ENCODE data around the gene LRRC10.
"Not testable (repeated sequence)": the region's sequence is repeated elsewhere in the genome, so short reads cannot be mapped to it uniquely, and the experiment has no call there.

LRRC10 gene

DNA sequence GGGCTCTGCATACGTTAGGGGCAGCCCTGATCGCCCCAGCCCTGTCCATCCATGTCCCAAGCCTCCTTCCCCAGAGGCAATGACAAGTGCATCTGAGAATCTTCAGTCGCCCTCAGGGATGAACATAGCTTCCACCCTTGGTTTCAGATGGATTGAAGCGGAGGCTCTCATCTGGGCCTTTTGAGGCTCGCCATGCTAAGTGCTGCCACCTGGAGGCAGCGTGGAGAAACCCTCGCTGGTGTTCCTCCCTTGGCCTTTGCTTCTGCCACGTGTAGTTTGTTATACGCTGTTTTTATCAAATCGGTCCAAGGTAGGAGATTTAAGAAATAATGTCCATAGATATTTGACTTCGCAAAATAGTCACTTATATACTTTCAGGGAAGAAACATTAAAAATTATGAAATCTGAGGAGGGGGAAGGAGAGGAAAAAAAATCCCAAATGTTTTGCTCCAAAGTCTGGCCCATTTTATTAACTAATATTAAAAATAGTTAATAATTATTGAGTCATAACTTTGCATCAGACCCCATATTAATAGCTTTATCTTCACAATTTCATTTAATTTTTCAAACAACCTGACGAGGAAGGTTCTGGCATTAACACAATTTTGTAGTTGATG lies 28.8 kb upstream of the LRRC10 start:
- Mint-ChIP-seq H3K4me3 (no peak overlapping the region), H3K9me3 (no peaks in the 10 kb centered on the region), H3K4me1 (no peaks in the 10 kb centered on the region), H3K27ac (no peak overlapping the region), H3K27me3 (peaks cover 3% of the 10 kb centered on the region), H3K36me3 (no peaks in the 10 kb centered on the region)
- CTCF ChIA-PET, result interaction anchor here (0.5 to 3.8 kb wide), 16 partner anchors 8 to 483 kb away, joined by 3 to 25 read pairs (median 3); no protein-coding TSS in a partner anchor
- DNase-seq, result peak; percentile 70

DNA sequence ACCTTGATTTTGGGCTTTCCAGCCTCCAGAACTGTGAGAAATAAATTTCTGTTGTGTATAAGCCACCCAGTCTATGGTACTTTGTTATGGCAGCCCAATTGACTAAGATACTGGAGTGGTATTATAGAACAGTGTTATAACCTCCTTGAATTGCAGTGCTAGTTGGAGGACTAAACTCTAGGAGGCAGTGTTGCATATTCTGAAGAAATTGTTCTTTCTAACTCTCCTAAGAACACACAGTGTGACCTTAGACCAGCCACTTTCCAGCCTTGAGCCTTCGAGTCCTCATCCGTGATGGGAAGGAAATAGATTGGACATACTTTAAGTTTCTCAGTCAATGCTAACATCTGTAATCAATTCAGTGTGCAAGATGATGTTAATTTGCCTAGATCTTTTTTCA lies 22.4 kb upstream of the LRRC10 start:
- Mint-ChIP-seq H3K9me3 (no peaks in the 10 kb centered on the region), H3K27ac (no peak overlapping the region), H3K4me3 (no peak overlapping the region), H3K4me1 (no peaks in the 10 kb centered on the region), H3K36me3 (no peaks in the 10 kb centered on the region), H3K27me3 (peaks cover 7% of the 10 kb centered on the region)
- CTCF ChIA-PET, result interaction anchor here (0.9 kb wide), 1 partner anchor 129 kb away, joined by 3 read pairs; no protein-coding TSS in a partner anchor
- DNase-seq, result no peak

DNA sequence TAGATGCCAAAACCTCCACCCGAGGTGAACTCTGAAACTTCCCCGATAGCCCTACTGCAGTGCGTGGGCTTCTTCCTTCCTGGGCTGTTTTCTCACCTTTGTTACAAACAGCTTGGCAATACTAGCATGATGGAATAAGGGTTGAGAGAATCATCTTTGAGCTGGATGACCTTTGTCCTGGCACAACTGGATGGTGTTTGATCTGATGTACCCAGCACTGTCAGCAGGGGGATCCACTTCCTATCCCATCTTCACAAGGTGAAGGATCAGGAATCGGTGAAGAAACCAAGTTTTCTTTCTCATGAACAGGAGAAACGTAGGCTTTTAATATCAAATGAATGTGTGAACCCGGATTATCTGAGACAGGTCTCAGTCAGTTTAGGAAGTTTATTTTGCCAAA lies 19.5 kb upstream of the LRRC10 start:
- CTCF ChIA-PET, result no interaction called here

DNA sequence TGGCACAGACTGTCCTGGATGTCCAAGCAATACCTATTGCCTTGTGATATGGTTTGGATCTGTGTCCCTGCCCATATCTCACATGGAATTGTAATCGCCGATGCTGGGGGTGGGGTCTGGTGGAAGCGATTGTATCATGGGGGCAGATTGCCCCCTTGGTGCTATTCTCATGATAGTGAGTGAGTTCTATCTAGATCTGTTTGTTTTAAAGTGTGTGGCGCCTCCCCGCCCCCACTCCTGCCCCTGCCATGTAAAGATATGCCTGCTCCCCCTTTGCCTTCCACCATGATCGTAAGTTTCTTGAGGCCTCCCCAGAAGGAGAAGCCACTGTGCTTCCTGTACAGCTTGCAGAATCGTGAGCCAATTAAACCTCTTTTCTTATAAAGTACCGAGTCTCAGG lies 16.8 kb upstream of the LRRC10 start:
- Mint-ChIP-seq H3K4me3 (no peak overlapping the region), H3K27ac (no peak overlapping the region), H3K27me3 (peaks cover 11% of the 10 kb centered on the region), H3K9me3 (no peaks in the 10 kb centered on the region), H3K4me1 (no peaks in the 10 kb centered on the region), H3K36me3 (no peaks in the 10 kb centered on the region)
- no peak for DNase-seq
- CTCF ChIA-PET, result no interaction called here

More for the DNA sequence above, 19.5 kb upstream of the LRRC10 start:
- Mint-ChIP-seq H3K9me3 (no peaks in the 10 kb centered on the region), H3K4me1 (no peaks in the 10 kb centered on the region), H3K4me3 (no peak overlapping the region), H3K36me3 (no peaks in the 10 kb centered on the region), H3K27ac (no peak overlapping the region), H3K27me3 (peaks cover 10% of the 10 kb centered on the region)
- no peak for DNase-seq

DNA sequence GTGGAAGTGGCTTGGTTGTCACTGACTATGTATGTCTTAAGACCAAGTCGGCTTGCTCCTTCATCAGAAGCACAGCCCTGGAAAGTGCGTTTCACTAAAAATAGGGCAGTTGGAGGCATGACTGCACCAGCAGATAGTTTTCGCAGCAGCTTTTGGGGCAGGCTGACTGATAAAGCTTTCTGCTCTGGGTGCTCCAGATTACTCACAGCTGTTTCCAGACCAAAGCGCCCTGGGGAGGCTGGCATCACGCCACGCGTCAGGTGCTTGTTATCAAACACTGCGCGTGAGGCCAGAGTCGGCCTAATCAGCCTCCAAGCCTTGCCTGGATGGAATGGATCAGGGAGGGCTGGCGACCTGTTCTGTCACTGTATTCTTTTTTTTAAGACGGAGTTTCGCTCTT lies 13.3 kb upstream of the LRRC10 start:
- no peaks in the 10 kb centered on the region for H3K4me1 Mint-ChIP-seq
- no peak overlapping the region for H3K27ac Mint-ChIP-seq
- CTCF ChIA-PET, result no interaction called here

DNA sequence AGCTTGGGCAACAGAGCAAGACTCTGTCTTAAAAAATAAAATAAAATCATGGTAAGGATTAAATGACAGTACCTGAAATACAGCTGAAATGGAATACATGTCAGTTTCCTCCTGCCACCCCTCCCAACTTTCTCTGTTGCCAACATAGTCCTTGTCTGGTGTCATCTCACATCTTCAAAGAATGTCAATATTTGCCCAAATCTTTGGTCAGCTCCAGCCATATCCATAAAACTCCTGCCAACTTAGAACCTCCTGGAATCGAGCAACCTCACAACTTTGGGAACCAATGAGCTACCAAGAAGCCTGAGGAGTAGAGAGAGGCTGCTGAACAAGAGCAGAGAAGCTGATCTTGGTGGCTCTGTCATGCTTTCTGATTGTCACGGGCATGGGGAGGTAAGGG lies 10.8 kb upstream of the LRRC10 start:
- Mint-ChIP-seq H3K4me3 (no peak overlapping the region), H3K9me3 (no peaks in the 10 kb centered on the region), H3K36me3 (no peaks in the 10 kb centered on the region), H3K27me3 (peaks cover 24% of the 10 kb centered on the region), H3K4me1 (no peaks in the 10 kb centered on the region), H3K27ac (no peak overlapping the region)
- CTCF ChIA-PET, result no interaction called here
- DNase-seq, result no peak

More for the DNA sequence above, 13.3 kb upstream of the LRRC10 start:
- H3K9me3 Mint-ChIP-seq, result no peaks in the 10 kb centered on the region
- H3K27me3 Mint-ChIP-seq, result peaks cover 16% of the 10 kb centered on the region
- no peak for DNase-seq
- H3K36me3 Mint-ChIP-seq, result no peaks in the 10 kb centered on the region
- no peak overlapping the region for H3K4me3 Mint-ChIP-seq

DNA sequence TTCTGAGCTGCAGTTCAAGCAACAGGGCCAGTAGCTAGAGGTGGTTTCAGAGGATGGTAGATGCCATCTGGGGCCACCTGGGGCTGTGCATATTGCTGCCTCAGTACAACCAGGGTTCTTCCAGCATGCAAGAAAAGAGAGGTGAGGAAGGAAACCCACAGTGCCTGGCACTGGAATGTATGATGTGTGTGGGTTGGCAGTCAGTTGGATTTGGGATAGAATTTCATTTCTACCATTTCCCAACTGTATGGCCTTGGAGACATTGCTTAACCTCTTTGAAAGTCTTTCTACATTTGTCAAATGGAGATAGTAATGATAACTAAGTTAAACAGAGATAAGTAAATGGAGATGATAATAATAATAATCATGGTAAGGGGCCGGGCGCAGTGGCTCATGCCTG lies 10.2 kb upstream of the LRRC10 start:
- H3K36me3 Mint-ChIP-seq, result no peaks in the 10 kb centered on the region
- H3K27me3 Mint-ChIP-seq, result peaks cover 28% of the 10 kb centered on the region
- H3K4me1 Mint-ChIP-seq, result no peaks in the 10 kb centered on the region
- DNase-seq, result no peak
- no peak overlapping the region for H3K27ac Mint-ChIP-seq
- H3K9me3 Mint-ChIP-seq, result no peaks in the 10 kb centered on the region
- H3K4me3 Mint-ChIP-seq, result no peak overlapping the region
- CTCF ChIA-PET, result no interaction called here

DNA sequence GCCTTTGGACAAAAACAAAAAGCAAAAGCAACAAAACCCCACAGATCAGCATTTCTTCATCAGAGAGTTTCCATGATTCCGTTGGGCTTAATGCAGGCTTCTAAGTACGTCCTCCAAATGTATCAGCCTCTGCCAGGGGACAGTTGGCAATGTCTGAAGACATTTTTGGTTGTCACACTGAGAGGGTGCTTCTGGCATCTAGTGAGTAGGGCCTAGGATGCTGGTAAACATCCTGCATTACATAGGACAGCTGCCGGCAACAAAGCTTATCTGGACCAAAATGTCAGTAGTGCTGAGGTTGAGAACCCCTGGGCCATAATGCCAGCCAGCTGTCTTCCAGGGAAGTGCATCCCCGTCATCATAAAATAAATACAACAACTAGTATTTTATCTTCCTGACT lies 9.4 kb upstream of the LRRC10 start:
- H3K27ac Mint-ChIP-seq, result no peak overlapping the region
- no peak overlapping the region for H3K4me3 Mint-ChIP-seq
- H3K4me1 Mint-ChIP-seq, result no peaks in the 10 kb centered on the region
- H3K36me3 Mint-ChIP-seq, result no peaks in the 10 kb centered on the region
- CTCF ChIA-PET, result no interaction called here
- H3K27me3 Mint-ChIP-seq, result peaks cover 29% of the 10 kb centered on the region
- DNase-seq, result no peak
- no peaks in the 10 kb centered on the region for H3K9me3 Mint-ChIP-seq

DNA sequence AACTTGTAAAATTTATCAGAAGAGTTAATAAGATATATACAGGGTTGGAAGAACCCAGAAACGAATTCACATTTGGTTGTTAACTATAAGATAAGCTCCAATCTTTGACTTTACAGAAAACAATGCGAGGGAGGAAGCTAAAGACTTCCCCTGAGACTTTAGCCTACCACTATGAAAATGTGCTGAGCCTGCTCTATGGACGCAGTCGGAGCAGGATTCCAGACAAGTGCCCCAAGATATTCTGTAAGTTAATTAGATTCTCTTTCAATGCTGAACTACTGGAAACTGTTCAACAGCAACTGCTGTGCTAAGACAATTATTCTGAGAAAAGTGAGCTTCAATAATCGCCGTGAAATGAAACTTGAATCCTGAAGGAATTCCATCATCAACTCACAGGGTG lies 8.3 kb upstream of the LRRC10 start:
- Mint-ChIP-seq H3K4me1 (no peaks in the 10 kb centered on the region), H3K27me3 (peaks cover 29% of the 10 kb centered on the region), H3K9me3 (no peaks in the 10 kb centered on the region), H3K27ac (no peak overlapping the region), H3K4me3 (no peak overlapping the region), H3K36me3 (no peaks in the 10 kb centered on the region)
- CTCF ChIA-PET, result interaction anchor here (0.8 kb wide), 1 partner anchor 16 kb away, joined by 3 read pairs; no protein-coding TSS in a partner anchor
- no peak for DNase-seq

DNA sequence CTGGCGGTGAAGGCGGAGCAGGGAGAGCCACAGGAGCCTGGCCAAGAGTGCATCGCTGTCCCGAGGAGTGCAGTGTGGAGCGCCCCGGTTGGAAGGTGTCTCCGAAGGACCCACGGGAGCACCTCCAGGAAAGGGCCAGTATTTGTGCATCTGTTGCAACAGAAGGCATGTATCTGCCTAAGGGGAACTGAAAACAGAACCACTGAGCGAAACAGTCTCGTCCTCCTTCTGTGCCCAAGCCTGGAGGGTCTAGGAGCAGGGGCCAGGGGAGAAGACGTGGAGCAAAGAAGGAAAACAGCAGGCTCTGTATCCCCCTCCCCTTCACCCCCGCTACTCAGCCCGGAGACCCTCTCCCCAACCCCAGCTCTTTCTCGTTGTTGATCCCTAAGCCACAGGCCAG lies 5.3 kb upstream of the LRRC10 start:
- no peak overlapping the region for H3K27ac Mint-ChIP-seq
- H3K4me1 Mint-ChIP-seq, result no peaks in the 10 kb centered on the region
- H3K4me3 Mint-ChIP-seq, result no peak overlapping the region
- H3K9me3 Mint-ChIP-seq, result no peaks in the 10 kb centered on the region
- no peak for DNase-seq
- H3K27me3 Mint-ChIP-seq, result peaks cover 22% of the 10 kb centered on the region
- CTCF ChIA-PET, result no interaction called here
- no peaks in the 10 kb centered on the region for H3K36me3 Mint-ChIP-seq

DNA sequence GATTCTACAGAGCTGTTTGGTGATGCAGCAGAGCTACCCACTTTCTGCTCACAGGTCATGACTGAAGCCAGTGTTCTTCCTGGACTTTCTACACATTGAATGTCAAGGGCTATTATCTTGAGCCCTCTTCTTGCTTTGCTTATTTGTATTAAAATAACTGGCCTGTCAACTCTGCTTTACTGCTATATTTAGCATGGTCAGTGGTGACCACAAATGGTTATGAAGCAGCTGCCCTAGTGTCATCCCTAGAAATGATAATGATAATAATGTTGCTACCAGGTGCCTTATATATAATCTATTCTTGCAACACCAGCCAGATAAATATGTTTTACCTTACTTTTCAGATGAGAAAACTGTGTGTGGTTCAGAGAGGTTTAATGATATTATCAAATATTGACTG lies 2.6 kb upstream of the LRRC10 start:
- peaks cover 35% of the 10 kb centered on the region for H3K27me3 Mint-ChIP-seq
- no peaks in the 10 kb centered on the region for H3K36me3 Mint-ChIP-seq
- H3K27ac Mint-ChIP-seq, result no peak overlapping the region
- CTCF ChIA-PET, result interaction anchor here (1.6 kb wide), 1 partner anchor 26 kb away, joined by 4 read pairs; no protein-coding TSS in a partner anchor
- no peaks in the 10 kb centered on the region for H3K4me1 Mint-ChIP-seq
- no peak for DNase-seq
- H3K4me3 Mint-ChIP-seq, result no peak overlapping the region
- no peaks in the 10 kb centered on the region for H3K9me3 Mint-ChIP-seq

DNA sequence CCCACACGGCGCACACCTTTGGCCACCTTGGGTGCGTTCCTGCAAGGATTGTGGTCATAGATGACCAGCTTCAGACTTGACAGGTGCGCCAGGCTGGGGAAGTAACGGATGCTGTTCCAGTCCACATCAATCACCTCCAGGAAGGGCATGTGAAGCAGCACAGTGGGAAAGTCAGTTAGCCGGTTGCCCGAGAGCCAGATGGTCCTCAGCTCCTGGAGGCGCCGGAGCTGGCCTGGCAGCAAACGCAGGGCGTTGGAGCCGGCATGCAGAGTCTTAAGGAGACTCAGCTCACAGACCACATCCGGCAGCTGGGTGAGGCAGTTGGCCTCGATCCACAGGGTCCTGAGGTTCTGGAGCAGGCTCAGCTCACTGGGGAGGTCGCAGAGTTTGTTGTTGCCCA lies 581 bp downstream of the LRRC10 start:
- DNase-seq, result no peak
- Mint-ChIP-seq H3K4me3 (no peak overlapping the region), H3K4me1 (no peaks in the 10 kb centered on the region), H3K9me3 (no peaks in the 10 kb centered on the region), H3K36me3 (no peaks in the 10 kb centered on the region), H3K27ac (no peak overlapping the region), H3K27me3 (peaks cover 17% of the 10 kb centered on the region)
- CTCF ChIA-PET, result no interaction called here

DNA sequence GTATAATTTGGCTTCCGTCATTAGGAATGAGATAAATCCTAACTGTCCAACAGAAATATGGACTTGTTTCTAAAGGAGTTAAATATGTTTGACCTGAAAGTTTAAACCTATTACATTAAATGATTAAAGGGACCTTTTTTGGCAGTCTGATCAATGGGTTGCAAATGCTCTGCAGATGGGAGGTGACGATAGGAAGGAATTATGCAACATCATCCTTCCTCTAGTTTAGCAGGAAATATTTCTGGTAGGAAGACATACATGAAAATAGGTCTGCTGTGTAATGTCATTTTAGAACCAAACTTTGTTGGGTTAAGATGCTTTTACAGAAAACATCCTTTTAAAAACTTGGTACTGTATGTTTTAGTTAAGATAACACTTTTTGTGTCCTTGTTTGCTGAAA lies 2.6 kb downstream of the LRRC10 start:
- H3K27me3 Mint-ChIP-seq, result peaks cover 17% of the 10 kb centered on the region
- DNase-seq, result no peak
- CTCF ChIA-PET, result no interaction called here
- H3K4me1 Mint-ChIP-seq, result no peaks in the 10 kb centered on the region
- no peak overlapping the region for H3K4me3 Mint-ChIP-seq
- H3K36me3 Mint-ChIP-seq, result peaks cover 5% of the 10 kb centered on the region
- H3K27ac Mint-ChIP-seq, result no peak overlapping the region
- no peaks in the 10 kb centered on the region for H3K9me3 Mint-ChIP-seq

DNA sequence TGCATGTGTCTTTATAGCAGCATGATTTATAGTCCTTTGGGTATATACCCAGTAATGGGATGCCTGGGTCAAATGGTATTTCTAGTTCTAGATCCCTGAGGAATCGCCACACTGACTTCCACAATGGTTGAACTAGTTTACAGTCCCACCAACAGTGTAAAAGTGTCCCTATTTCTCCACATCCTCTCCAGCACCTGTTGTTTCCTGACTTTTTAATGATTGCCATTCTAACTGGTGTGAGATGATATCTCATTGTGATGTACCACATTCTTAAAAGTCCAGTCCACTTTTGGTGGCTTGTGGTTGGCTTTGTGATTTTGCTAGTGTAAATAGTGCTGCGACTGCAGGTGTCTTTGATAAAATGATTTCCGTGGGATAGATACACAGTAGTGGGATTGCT lies 6.4 kb downstream of the LRRC10 start:
- CTCF ChIA-PET, result interaction anchor here (0.9 kb wide), 1 partner anchor 36 kb away, joined by 3 read pairs; no protein-coding TSS in a partner anchor
- H3K4me1 Mint-ChIP-seq, H3K27me3 Mint-ChIP-seq, DNase-seq, H3K9me3 Mint-ChIP-seq, H3K27ac Mint-ChIP-seq, H3K4me3 Mint-ChIP-seq: not testable (repeated sequence)
- H3K36me3 Mint-ChIP-seq, result peaks cover 30% of the 10 kb centered on the region

DNA sequence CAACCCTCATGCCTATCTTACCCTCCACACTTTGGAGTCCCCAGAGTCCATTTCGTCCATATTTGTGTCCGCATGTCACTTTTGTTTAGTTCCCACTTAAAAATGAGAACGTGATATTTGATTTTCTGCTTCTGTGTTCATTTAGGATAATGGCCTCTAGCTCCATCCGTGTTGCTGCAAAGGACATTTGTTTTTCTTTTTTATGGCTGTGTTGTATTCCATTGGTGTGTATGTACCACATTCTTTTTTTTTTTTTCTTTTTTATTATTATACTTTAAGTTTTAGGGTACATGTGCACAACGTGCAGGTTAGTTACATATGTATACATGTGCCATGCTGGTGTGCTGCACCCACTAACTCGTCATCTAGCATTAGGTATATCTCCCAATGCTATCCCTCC lies 7.2 kb downstream of the LRRC10 start:
- H3K9me3 Mint-ChIP-seq, CTCF ChIA-PET: not testable (repeated sequence)

DNA sequence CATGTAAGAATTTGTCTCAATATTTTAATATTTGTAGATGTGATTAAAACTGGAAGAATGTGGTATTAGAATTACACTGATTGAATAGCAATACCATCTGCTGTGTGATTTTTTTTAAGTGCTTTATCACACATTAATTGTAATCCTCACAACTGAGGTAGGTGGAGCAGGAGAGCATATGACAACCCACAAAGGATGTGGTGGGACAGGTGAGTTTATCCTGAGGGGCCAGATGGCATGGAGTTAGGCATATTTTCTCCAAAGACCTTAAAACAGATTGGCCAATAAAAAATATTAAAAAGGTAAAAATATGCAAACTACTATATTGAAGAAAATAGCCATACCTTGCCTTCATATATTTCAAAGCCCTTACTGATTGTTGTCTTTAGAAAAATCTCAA lies 7.8 kb downstream of the LRRC10 start:
- no peaks in the 10 kb centered on the region for H3K27me3 Mint-ChIP-seq
- DNase-seq, result no peak
- H3K36me3 Mint-ChIP-seq, result peaks cover 38% of the 10 kb centered on the region
- no peak overlapping the region for H3K27ac Mint-ChIP-seq
- H3K4me1 Mint-ChIP-seq, result no peaks in the 10 kb centered on the region
- no peaks in the 10 kb centered on the region for H3K9me3 Mint-ChIP-seq
- H3K4me3 Mint-ChIP-seq, result no peak overlapping the region
- CTCF ChIA-PET, result no interaction called here

More for the DNA sequence above, 7.2 kb downstream of the LRRC10 start:
- peaks cover 35% of the 10 kb centered on the region for H3K36me3 Mint-ChIP-seq
- not testable (repeated sequence) for H3K27me3 Mint-ChIP-seq, DNase-seq, H3K27ac Mint-ChIP-seq, H3K4me1 Mint-ChIP-seq, H3K4me3 Mint-ChIP-seq
